Measurements from ENCODE around the gene ERICH2.
A peak's percentile ranks its signal among the peaks of the same experiment; 100 is the strongest.

The ERICH2 gene

DNA sequence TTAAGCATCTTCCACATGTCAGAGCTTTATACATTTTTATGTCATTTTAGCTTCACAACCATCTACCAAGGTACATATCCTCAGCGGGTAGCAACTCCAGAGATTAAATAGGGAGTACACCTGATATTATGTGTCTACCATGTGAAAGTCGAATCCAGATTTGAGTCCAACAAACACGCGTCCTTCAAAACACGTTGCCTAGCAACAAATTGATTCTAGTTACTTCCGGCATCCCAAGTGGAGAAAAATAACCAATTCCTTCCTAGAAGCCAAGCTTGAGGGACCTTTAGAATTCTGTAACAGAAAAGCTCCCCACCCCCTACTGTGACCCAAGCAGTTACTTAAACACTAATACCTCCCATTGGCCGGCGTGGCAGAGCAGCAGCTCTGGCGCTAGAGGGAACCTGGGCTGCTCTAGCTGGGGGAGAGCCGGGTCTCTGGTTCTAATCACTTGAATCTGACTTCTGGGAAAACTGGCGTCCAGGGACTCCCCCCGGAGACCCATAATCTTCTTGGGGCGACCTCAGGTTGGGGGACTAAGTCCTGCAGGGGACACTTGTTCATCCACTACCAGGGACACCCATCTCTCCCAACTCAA, at the start of gene ERICH2:
Gene ERICH2 (plus strand): TSS at position 371 of the 598 bp plus-strand sequence. CDS start 304 bp downstream, outside the sequence.
- Histone ChIP-seq H3K79me2 (ENCODE audit: insufficient read depth, low read depth) (no peaks in the 10 kb centered on the region), H3K4me2 (peak within 1 kb of the TSS; percentile 63), H3K4me3 (IDR thresholded peaks at IDR 0.05; ENCODE audit: insufficient read depth, low read depth, low read length) (peak within 1 kb of the TSS; percentile 60), H4K20me1 (ENCODE audit: insufficient read depth) (no peaks in the 10 kb centered on the region), H3K27me3 (ENCODE audit: insufficient read depth, low read depth) (no peaks in the 10 kb centered on the region), H3K9ac (peak within 1 kb of the TSS; percentile 66), H3K27ac (peak within 1 kb of the TSS; percentile 34), H3K4me1 (ENCODE audit: low read depth, poor library complexity, severe bottlenecking) (peaks cover 15% of the 10 kb centered on the region), H3K36me3 (ENCODE audit: insufficient read depth) (no peaks in the 10 kb centered on the region), H2AFZ (ENCODE audit: low read depth) (peak within 1 kb of the TSS; percentile 90)
- TF ChIP-seq, protein P1, sequence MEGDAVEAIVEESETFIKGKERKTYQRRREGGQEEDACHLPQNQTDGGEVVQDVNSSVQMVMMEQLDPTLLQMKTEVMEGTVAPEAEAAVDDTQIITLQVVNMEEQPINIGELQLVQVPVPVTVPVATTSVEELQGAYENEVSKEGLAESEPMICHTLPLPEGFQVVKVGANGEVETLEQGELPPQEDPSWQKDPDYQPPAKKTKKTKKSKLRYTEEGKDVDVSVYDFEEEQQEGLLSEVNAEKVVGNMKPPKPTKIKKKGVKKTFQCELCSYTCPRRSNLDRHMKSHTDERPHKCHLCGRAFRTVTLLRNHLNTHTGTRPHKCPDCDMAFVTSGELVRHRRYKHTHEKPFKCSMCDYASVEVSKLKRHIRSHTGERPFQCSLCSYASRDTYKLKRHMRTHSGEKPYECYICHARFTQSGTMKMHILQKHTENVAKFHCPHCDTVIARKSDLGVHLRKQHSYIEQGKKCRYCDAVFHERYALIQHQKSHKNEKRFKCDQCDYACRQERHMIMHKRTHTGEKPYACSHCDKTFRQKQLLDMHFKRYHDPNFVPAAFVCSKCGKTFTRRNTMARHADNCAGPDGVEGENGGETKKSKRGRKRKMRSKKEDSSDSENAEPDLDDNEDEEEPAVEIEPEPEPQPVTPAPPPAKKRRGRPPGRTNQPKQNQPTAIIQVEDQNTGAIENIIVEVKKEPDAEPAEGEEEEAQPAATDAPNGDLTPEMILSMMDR (conservative IDR thresholded peaks at IDR 0.05; ENCODE audit: low read depth, low read length) = peak; percentile 19; the same call in 1 of the 2 replicates

- Histone ChIP-seq H3K27me3 (ENCODE audit: insufficient read depth, low read depth) (no peaks in the 10 kb centered on the region), H3K9ac (no peak overlapping the region), H3K4me2 (no peak overlapping the region), H3K27ac (no peak overlapping the region), H2AFZ (ENCODE audit: low read depth) (no peak overlapping the region), H3K36me3 (ENCODE audit: insufficient read depth) (no peaks in the 10 kb centered on the region), H3K4me1 (ENCODE audit: low read depth, poor library complexity, severe bottlenecking) (no peaks in the 10 kb centered on the region), H3K4me3 (IDR thresholded peaks at IDR 0.05; ENCODE audit: insufficient read depth, low read depth, low read length) (no peak overlapping the region), H4K20me1 (ENCODE audit: insufficient read depth) (no peaks in the 10 kb centered on the region), H3K79me2 (ENCODE audit: insufficient read depth, low read depth) (no peaks in the 10 kb centered on the region)
- TF ChIP-seq, protein P1 (conservative IDR thresholded peaks at IDR 0.05; ENCODE audit: low read depth, low read length) = no peak
Observed at GRCh38 chr2:170721678-170722077, 48.5 kb upstream of the ERICH2 start.

GRCh38 chr2:170722301-170722700, 47.9 kb upstream of the ERICH2 start:
- no peaks in the 10 kb centered on the region for H3K79me2 ChIP-seq (ENCODE audit: insufficient read depth, low read depth)
- H3K36me3 ChIP-seq (ENCODE audit: insufficient read depth) = no peaks in the 10 kb centered on the region
- no peak overlapping the region for H3K4me2 ChIP-seq
- no peaks in the 10 kb centered on the region for H3K27me3 ChIP-seq (ENCODE audit: insufficient read depth, low read depth)
- no peak overlapping the region for H3K4me3 ChIP-seq (IDR thresholded peaks at IDR 0.05; ENCODE audit: insufficient read depth, low read depth, low read length)
- no peak overlapping the region for H2AFZ ChIP-seq (ENCODE audit: low read depth)
- H3K9ac ChIP-seq = no peak overlapping the region
- H3K27ac ChIP-seq = no peak overlapping the region
- no peaks in the 10 kb centered on the region for H4K20me1 ChIP-seq (ENCODE audit: insufficient read depth)
- no peaks in the 10 kb centered on the region for H3K4me1 ChIP-seq (ENCODE audit: low read depth, poor library complexity, severe bottlenecking)
- TF ChIP-seq, protein P1 (conservative IDR thresholded peaks at IDR 0.05; ENCODE audit: low read depth, low read length) = no peak

DNA sequence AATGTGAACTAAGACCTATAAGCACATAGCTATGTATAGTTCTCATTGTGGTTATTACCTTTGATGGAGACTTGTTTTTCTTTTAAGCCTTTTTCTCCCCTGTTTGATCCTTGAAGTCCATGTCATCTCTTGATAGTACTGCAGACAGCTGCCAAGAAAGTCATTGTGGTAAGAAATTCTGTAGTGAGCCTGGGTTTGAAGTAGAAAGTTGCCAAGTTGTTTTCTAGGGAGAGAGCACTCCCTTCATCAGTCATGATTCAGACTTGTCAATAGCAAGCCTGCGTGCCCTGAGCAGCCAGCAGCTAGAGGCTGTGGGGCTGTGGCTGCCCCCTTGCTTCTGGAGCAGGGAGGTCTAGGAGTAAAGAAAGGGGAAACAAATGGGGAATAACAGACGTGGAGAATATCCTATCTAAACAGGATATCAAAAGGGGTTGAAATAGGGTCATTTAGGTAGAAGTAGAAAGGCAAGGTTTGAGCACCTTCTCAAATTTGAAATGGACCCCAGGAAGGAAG, 46.7 kb upstream of the ERICH2 start:
- Histone ChIP-seq H2AFZ (ENCODE audit: low read depth) (no peak overlapping the region), H3K4me3 (IDR thresholded peaks at IDR 0.05; ENCODE audit: insufficient read depth, low read depth, low read length) (no peak overlapping the region), H3K4me1 (ENCODE audit: low read depth, poor library complexity, severe bottlenecking) (no peaks in the 10 kb centered on the region), H3K27me3 (ENCODE audit: insufficient read depth, low read depth) (no peaks in the 10 kb centered on the region), H4K20me1 (ENCODE audit: insufficient read depth) (no peaks in the 10 kb centered on the region), H3K27ac (no peak overlapping the region), H3K9ac (no peak overlapping the region), H3K79me2 (ENCODE audit: insufficient read depth, low read depth) (no peaks in the 10 kb centered on the region), H3K4me2 (no peak overlapping the region), H3K36me3 (ENCODE audit: insufficient read depth) (no peaks in the 10 kb centered on the region)
- TF ChIP-seq, protein P1 (conservative IDR thresholded peaks at IDR 0.05; ENCODE audit: low read depth, low read length) = no peak
